Measurements from ENCODE around the gene XIAP.

DNA sequence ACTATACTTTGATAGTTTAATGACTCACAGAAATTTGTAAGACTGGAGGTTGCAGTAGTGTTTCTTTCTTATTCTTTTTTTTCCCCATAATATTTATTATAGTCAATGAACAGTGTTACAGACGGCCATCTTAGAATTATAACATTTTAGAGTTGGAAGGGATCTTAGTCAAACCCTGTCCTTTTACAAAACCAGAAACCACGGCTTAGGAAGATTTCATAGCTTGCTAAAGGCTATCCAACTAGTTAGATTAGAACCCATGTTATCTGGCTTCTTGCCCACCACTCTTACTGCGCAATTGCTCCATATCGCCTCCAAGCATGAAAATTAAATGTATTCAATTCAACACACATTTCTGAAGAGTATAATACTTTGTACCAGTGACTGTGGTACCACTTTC, 1.1 kb downstream of the XIAP start:
- TF ChIP-seq, protein P1, sequence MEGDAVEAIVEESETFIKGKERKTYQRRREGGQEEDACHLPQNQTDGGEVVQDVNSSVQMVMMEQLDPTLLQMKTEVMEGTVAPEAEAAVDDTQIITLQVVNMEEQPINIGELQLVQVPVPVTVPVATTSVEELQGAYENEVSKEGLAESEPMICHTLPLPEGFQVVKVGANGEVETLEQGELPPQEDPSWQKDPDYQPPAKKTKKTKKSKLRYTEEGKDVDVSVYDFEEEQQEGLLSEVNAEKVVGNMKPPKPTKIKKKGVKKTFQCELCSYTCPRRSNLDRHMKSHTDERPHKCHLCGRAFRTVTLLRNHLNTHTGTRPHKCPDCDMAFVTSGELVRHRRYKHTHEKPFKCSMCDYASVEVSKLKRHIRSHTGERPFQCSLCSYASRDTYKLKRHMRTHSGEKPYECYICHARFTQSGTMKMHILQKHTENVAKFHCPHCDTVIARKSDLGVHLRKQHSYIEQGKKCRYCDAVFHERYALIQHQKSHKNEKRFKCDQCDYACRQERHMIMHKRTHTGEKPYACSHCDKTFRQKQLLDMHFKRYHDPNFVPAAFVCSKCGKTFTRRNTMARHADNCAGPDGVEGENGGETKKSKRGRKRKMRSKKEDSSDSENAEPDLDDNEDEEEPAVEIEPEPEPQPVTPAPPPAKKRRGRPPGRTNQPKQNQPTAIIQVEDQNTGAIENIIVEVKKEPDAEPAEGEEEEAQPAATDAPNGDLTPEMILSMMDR (IDR thresholded peaks at IDR 0.05) = no peak
- TF ChIP-seq EP300 (IDR thresholded peaks at IDR 0.05) = no peak
- TF ChIP-seq POLR2A (IDR thresholded peaks at IDR 0.05) = no peak
- TF ChIP-seq POLR2AphosphoS5 (IDR thresholded peaks at IDR 0.05) = no peak
